SK-N-SH treated with all-trans-retinoic acid at 6 μM for 48 hours (cell line): ENCODE measurements around the gene PPP1R12B.

ENCODE experiments used
- ESRRG ChIP-seq: fragments of 250-450 bp; sonication (Bioruptor Pico); IDR thresholded peaks from 2 replicates; pipeline ENCODE4 v1.6.1; 2021; ENCODE audit warnings: mild to moderate bottlenecking
- GLIS3 ChIP-seq: fragments of 250-450 bp; sonication (Bioruptor Pico); IDR thresholded peaks from 2 replicates; pipeline ENCODE4 v1.5.0; 2020; ENCODE audit warnings: mild to moderate bottlenecking, moderate library complexity
- ISL1 ChIP-seq: fragments of 250-450 bp; sonication (Bioruptor Pico); IDR thresholded peaks from 2 replicates; pipeline ENCODE4 v2.1.2; 2022; ENCODE audit warnings: mild to moderate bottlenecking, moderate library complexity
- PATZ1 ChIP-seq: fragments of 250-450 bp; sonication (Bioruptor Pico); IDR thresholded peaks from 2 replicates; pipeline ENCODE4 v1.8.0; 2020; ENCODE audit warnings: mild to moderate bottlenecking, moderate library complexity, borderline replicate concordance
- ZFP30 ChIP-seq: fragments of 450-650 bp; formaldehyde crosslinking; IDR thresholded peaks from 2 replicates; pipeline ENCODE4 v1.5.0; 2022; ENCODE audit warnings: mild to moderate bottlenecking, moderate library complexity

GRCh38 chr1:202411422-202411821 is 62.9 kb downstream of the PPP1R12B start:
- no peak for TF ChIP-seq ZFP30 (CRISPR knock-in tag)
- TF ChIP-seq PATZ1 (CRISPR knock-in tag) = no peak
- no peak for TF ChIP-seq GLIS3 (CRISPR knock-in tag)
- TF ChIP-seq ISL1 (CRISPR knock-in tag) = no peak
- TF ChIP-seq ESRRG = no peak
